Subcutaneous adipose tissue (tissue), 4 donors: ENCODE measurements around the gene SGCG. TPM values are rescaled to one million over a fixed set of nuclear protein-coding genes. Genes with fewer than 3 reads are reported as not detected.

ENCODE experiments used
- CTCF ChIP-seq: fragments of 450-650 bp; IDR thresholded peaks from one replicate; pipeline ENCODE4 v1.5.1; 2016; ENCODE audit warnings: low read depth, mild to moderate bottlenecking, control low read depth, antibody characterized with exemption, moderate library complexity
- small RNA-seq: library from RNA; depleted of rRNA; stranded (forward); fragments of <200 nt; gene quantifications from one replicate; pipeline ENCODE3, GENCODE V24; 2016
- total RNA-seq, 4 donors: library from RNA; depleted of rRNA; stranded (reverse); fragments of >200 nt; gene quantifications; one replicate each; pipeline ENCODE4 v1.1.0, GENCODE V29; 2016

The SGCG gene
- total RNA-seq, 4 donors from 2014 or later, result 0.82 to 10.3 (median 5.2) TPM

- TF ChIP-seq CTCF, result no peak
Observed at GRCh38 chr13:23354520-23354919, 173.7 kb downstream of the SGCG start.

GRCh38 chr13:23356368-23356767 is 175.6 kb downstream of the SGCG start:
- no peak for TF ChIP-seq CTCF

- TF ChIP-seq CTCF, result no peak
Observed at GRCh38 chr13:23357349-23357748, 176.6 kb downstream of the SGCG start.

GRCh38 chr13:23359882-23360281 is 179.1 kb downstream of the SGCG start:
- TF ChIP-seq CTCF, result no peak

GRCh38 chr13:23365652-23366051 is 184.9 kb downstream of the SGCG start:
- TF ChIP-seq CTCF, result no peak

- TF ChIP-seq CTCF, result no peak
Observed at GRCh38 chr13:23367907-23368306, 187.1 kb downstream of the SGCG start.

GRCh38 chr13:23372264-23372906 is 191.6 kb downstream of the SGCG start:
- no peak for TF ChIP-seq CTCF

Small RNAs within 50 kb of the gene (small RNA-seq; reads per million reads assigned to genes)
- not detected for gene RNU6-58P
- gene RNY3P4, result not detected
